Measurements from ENCODE around the gene TRPM8. TPM values are rescaled to one million over a fixed set of nuclear protein-coding genes. Genes with fewer than 3 reads are reported as not detected.

TRPM8 gene
- polyA plus RNA-seq, 1 experiment: 0.11 TPM

- no peak overlapping the region for H3K4me3 ChIP-seq (ENCODE audit: low read depth, low read length)
- POLR2A ChIA-PET: interaction anchor here (0.6 to 0.7 kb wide), 2 partner anchors 22 to 64 kb away, joined by 3 read pairs; no protein-coding TSS in a partner anchor
These were observed 86.9 kb downstream of the TRPM8 start for GRCh38 chr2:234003972-234004617.

GRCh38 chr2:234005126-234005525 lies 88.0 kb downstream of the TRPM8 start:
- ChIA-PET CTCF (no interaction called here), POLR2A (no interaction called here)
- H3K27me3 ChIP-seq (ENCODE audit: control insufficient read depth, insufficient read depth, low read length): no peaks in the 10 kb centered on the region
- DNase-seq (ENCODE audit: low read depth, low spot score): no peak
- H3K9me3 ChIP-seq (ENCODE audit: control insufficient read depth, insufficient read depth, low read length): no peaks in the 10 kb centered on the region
- TF ChIP-seq CTCF (IDR thresholded peaks at IDR 0.05; ENCODE audit: low read depth, low read length): no peak
- no peak overlapping the region for H3K4me3 ChIP-seq (ENCODE audit: low read depth, low read length)
- no peak overlapping the region for H3K27ac ChIP-seq (ENCODE audit: low read depth, low read length)

More at GRCh38 chr2:234003972-234004617, 86.9 kb downstream of the TRPM8 start:
- TF ChIP-seq CTCF (IDR thresholded peaks at IDR 0.05; ENCODE audit: low read depth, low read length): no peak
- Histone ChIP-seq H3K27ac (ENCODE audit: low read depth, low read length) (peak overlapping the region; percentile 49), H3K27me3 (ENCODE audit: control insufficient read depth, insufficient read depth, low read length) (no peaks in the 10 kb centered on the region), H3K9me3 (ENCODE audit: control insufficient read depth, insufficient read depth, low read length) (no peaks in the 10 kb centered on the region)
- CTCF ChIA-PET: no interaction called here
- peak; percentile 77 for DNase-seq (ENCODE audit: low read depth, low spot score)

- ChIA-PET CTCF (no interaction called here), POLR2A (no interaction called here)
- Histone ChIP-seq H3K4me3 (ENCODE audit: low read depth, low read length) (no peak overlapping the region), H3K27ac (ENCODE audit: low read depth, low read length) (no peak overlapping the region), H3K9me3 (ENCODE audit: control insufficient read depth, insufficient read depth, low read length) (no peaks in the 10 kb centered on the region), H3K27me3 (ENCODE audit: control insufficient read depth, insufficient read depth, low read length) (no peaks in the 10 kb centered on the region)
- no peak for TF ChIP-seq CTCF (IDR thresholded peaks at IDR 0.05; ENCODE audit: low read depth, low read length)
- no peak for DNase-seq (ENCODE audit: low read depth, low spot score)
These were observed 89.3 kb downstream of the TRPM8 start for GRCh38 chr2:234006501-234006900.

- POLR2A ChIA-PET: no interaction called here
- H3K27me3 ChIP-seq (ENCODE audit: control insufficient read depth, insufficient read depth, low read length): peaks cover 2% of the 10 kb centered on the region
- H3K27ac ChIP-seq (ENCODE audit: low read depth, low read length): no peak overlapping the region
- no peak for DNase-seq (ENCODE audit: low read depth, low spot score)
- TF ChIP-seq CTCF (IDR thresholded peaks at IDR 0.05; ENCODE audit: low read depth, low read length): no peak
- CTCF ChIA-PET: interaction anchor here (0.6 kb wide), 1 partner anchor 11 kb away, joined by 3 read pairs; no protein-coding TSS in a partner anchor
- H3K4me3 ChIP-seq (ENCODE audit: low read depth, low read length): no peak overlapping the region
- no peaks in the 10 kb centered on the region for H3K9me3 ChIP-seq (ENCODE audit: control insufficient read depth, insufficient read depth, low read length)
These were observed 97.3 kb downstream of the TRPM8 start for GRCh38 chr2:234014427-234014826.

- no peaks in the 10 kb centered on the region for H3K9me3 ChIP-seq (ENCODE audit: control insufficient read depth, insufficient read depth, low read length)
- TF ChIP-seq CTCF (IDR thresholded peaks at IDR 0.05; ENCODE audit: low read depth, low read length): no peak
- H3K27ac ChIP-seq (ENCODE audit: low read depth, low read length): no peak overlapping the region
- POLR2A ChIA-PET: no interaction called here
- CTCF ChIA-PET: no interaction called here
- no peak overlapping the region for H3K4me3 ChIP-seq (ENCODE audit: low read depth, low read length)
- peaks cover 2% of the 10 kb centered on the region for H3K27me3 ChIP-seq (ENCODE audit: control insufficient read depth, insufficient read depth, low read length)
- no peak for DNase-seq (ENCODE audit: low read depth, low spot score)
These were observed 98.7 kb downstream of the TRPM8 start for GRCh38 chr2:234015861-234016260.

Measured in AG04450 (cell line).